Measurements from ENCODE around the gene OR7A10.

DNA sequence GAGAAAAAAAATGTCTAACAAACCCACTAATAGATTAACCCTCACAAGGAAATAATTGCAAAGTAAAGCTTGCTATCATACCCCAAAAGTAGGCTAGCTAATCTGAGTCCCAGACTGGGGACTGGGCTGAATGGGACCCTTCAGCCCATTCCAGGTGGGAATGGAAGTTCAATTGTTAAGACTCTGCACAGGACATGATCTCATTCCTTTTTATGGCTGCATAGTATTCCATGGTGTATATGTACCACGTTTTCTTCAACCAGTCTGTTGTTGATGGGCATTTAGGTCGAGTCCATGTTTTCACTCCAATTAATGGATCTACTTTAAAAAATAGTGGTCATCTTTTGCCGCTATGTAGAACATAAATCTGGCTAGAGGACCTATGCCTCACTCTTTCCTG lies 31.7 kb downstream of the OR7A10 start:
- TF ChIP-seq, protein P1, sequence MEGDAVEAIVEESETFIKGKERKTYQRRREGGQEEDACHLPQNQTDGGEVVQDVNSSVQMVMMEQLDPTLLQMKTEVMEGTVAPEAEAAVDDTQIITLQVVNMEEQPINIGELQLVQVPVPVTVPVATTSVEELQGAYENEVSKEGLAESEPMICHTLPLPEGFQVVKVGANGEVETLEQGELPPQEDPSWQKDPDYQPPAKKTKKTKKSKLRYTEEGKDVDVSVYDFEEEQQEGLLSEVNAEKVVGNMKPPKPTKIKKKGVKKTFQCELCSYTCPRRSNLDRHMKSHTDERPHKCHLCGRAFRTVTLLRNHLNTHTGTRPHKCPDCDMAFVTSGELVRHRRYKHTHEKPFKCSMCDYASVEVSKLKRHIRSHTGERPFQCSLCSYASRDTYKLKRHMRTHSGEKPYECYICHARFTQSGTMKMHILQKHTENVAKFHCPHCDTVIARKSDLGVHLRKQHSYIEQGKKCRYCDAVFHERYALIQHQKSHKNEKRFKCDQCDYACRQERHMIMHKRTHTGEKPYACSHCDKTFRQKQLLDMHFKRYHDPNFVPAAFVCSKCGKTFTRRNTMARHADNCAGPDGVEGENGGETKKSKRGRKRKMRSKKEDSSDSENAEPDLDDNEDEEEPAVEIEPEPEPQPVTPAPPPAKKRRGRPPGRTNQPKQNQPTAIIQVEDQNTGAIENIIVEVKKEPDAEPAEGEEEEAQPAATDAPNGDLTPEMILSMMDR (IDR thresholded peaks at IDR 0.05), result no peak
- no peak for TF ChIP-seq POLR2A (IDR thresholded peaks at IDR 0.05)
